Measurements from ENCODE around the gene GLT8D2.
"Not testable (repeated sequence)": the region's sequence is repeated elsewhere in the genome, so short reads cannot be mapped to it uniquely, and the experiment has no call there.

- TF ChIP-seq RCOR1 (IDR thresholded peaks at IDR 0.05; ENCODE audit: low read length); CTCF (IDR thresholded peaks at IDR 0.05); EP300 (IDR thresholded peaks at IDR 0.05; ENCODE audit: borderline replicate concordance in 1 of 2, low read depth in 1 of 2, low read length in 1 of 2); SMC3 (IDR thresholded peaks at IDR 0.05; ENCODE audit: low read depth, low read length); IRF3 (IDR thresholded peaks at IDR 0.05; ENCODE audit: low read depth, low read length); ELF1 (IDR thresholded peaks at IDR 0.05); NRF1 (IDR thresholded peaks at IDR 0.05; ENCODE audit: low read depth, low read length); POLR2AphosphoS5 (IDR thresholded peaks at IDR 0.05; ENCODE audit: low read depth, low read length); REST (IDR thresholded peaks at IDR 0.05; ENCODE audit: low read depth, low read length); NFIC (IDR thresholded peaks at IDR 0.05; ENCODE audit: borderline replicate concordance); FOSL2 (IDR thresholded peaks at IDR 0.05; ENCODE audit: borderline replicate concordance, low read depth); RXRA (IDR thresholded peaks at IDR 0.05; ENCODE audit: borderline replicate concordance, low read depth): not testable (repeated sequence)
Observed at GRCh38 chr12:104030596-104030995, 19.4 kb downstream of the GLT8D2 start.
